OCI-LY1 (cell line): ENCODE measurements around the gene CASZ1.

Experiments
- CTCF ChIP-seq: fragments of 200-600 bp; sonication (generic), shearing (Covaris generic); IDR thresholded peaks from 2 replicates; pipeline ENCODE4 v1.5.1; 2017; ENCODE audit warnings: mild to moderate bottlenecking, antibody characterized with exemption, low read length, moderate library complexity, mixed read lengths
- EZH2 ChIP-seq: fragments of 200-600 bp; sonication (generic), shearing (Covaris generic); IDR thresholded peaks from 2 replicates; pipeline ENCODE4 v1.8.0; 2017; ENCODE audit warnings: borderline replicate concordance, mixed run types, mild to moderate bottlenecking, antibody characterized with exemption, low read length, moderate library complexity, mixed read lengths

GRCh38 chr1:10694274-10694632, 102.2 kb downstream of the CASZ1 start:
- TF ChIP-seq CTCF (no peak), EZH2 (no peak)
